Ectodermal cell (in vitro differentiated cells): ENCODE results near the gene NR2F1-AS1.

Experiments
- H3K27ac ChIP-seq: 2 replicates; pipeline ENCODE4 v1.7.0; 2013; ENCODE audit warnings: mild to moderate bottlenecking, low read depth, low read length; ENCODE audit not compliant: insufficient read depth, poor library complexity, severe bottlenecking
- H3K27me3 ChIP-seq: 2 replicates; pipeline ENCODE4 v1.7.0; 2013; ENCODE audit warnings: mild to moderate bottlenecking, low read length; ENCODE audit not compliant: insufficient read depth, control insufficient read depth, poor library complexity, severe bottlenecking
- H3K36me3 ChIP-seq: one replicate; pipeline ENCODE4 v1.7.0; 2013; ENCODE audit warnings: low read length; ENCODE audit not compliant: control insufficient read depth, insufficient read depth
- H3K4me1 ChIP-seq: one replicate; pipeline ENCODE4 v1.7.0; 2013; ENCODE audit warnings: low read length; ENCODE audit not compliant: control insufficient read depth, insufficient read depth
- H3K4me3 ChIP-seq: 2 replicates; pipeline ENCODE4 v1.7.0; 2013; ENCODE audit warnings: low read depth, low read length, control low read depth; ENCODE audit not compliant: insufficient read depth
- H3K9me3 ChIP-seq: 2 replicates; pipeline ENCODE4 v1.7.0; 2013; ENCODE audit warnings: mild to moderate bottlenecking, low read length, moderate library complexity; ENCODE audit not compliant: control insufficient read depth
- WGBS, 2 experiments: methylation state at CpG; one replicate each; pipeline ENCODE4 v1.1.7; 2013; ENCODE audit warnings: missing lambda C conversion rate in 2 of 2; 5-methylcytosine and 5-hydroxymethylcytosine counted together

NR2F1-AS1 gene

DNA sequence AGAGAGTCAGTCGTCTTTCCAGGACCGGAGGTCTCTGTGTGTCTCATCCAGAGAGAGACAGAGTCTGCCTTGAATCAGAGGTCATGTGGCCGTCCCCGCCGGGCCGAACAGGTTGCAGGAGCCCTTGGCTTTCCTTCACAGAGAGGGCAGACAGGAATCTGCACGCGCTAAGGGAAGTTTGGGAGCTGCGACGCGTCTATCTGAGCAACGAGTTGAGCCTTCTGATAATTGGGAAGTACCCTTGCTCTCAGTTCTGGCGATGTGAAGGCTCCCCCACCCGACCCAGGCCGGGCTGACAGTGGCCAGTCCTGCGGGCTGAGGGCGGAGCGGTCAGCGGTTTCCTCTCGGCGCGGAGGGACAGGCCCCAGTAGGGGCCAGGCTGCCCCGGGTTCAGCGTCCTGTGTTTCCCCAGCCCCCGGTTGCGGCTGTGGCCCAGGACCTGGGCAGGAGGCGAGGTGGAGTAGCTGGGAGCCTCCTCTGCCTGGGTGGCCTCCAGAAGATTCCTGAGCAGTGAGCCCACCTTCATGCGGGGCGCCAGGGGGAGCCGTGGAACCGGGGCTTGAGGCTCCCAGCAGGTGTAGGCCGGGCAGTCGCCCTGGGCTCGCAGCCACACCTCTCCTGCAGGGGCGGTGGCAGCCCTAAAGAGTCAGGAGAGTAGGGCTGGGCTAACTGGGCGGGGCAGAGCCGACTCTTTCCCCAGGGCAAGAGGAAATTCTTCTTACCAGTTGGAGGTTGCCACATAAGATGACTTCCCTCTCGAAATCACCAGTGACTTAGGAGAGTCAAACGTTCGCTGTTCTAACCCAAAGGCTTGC lies 15.9 kb upstream of the NR2F1-AS1 start:
- peaks cover 83% of the 10 kb centered on the region for H3K4me1 ChIP-seq
- H3K4me3 ChIP-seq, result peak overlapping the region; percentile 16
- 2% methylated on average over 40 of the region's 40 CpGs for WGBS, 2 experiments
- peaks cover 100% of the 10 kb centered on the region for H3K27me3 ChIP-seq
- H3K9me3 ChIP-seq, result no peaks in the 10 kb centered on the region
- no peak overlapping the region for H3K27ac ChIP-seq
- H3K36me3 ChIP-seq, result peaks cover 10% of the 10 kb centered on the region

DNA sequence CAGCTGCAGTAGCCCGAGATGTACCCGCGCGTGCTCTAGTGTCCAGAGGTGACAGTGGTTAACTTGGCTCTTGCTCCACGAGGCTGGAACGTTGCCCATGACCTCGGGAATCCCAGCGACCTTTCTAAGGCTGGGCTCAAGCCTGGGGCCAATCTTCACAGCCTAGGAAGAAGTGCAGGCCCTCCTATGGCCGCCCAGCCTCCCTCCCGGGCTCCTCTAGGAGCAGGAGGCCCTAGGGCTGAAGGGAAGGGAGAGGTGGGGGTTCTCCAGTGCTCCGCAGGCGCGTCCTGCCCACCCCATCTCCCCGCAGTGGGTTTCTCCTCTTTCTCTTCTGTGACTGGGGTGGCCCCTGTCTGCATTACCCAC lies 15.3 kb upstream of the NR2F1-AS1 start:
- peaks cover 100% of the 10 kb centered on the region for H3K27me3 ChIP-seq
- H3K27ac ChIP-seq, result no peak overlapping the region
- H3K9me3 ChIP-seq, result no peaks in the 10 kb centered on the region
- H3K4me1 ChIP-seq, result peaks cover 77% of the 10 kb centered on the region
- WGBS, 2 experiments, result 3% methylated on average over 14 of the region's 14 CpGs
- H3K36me3 ChIP-seq, result peaks cover 16% of the 10 kb centered on the region
- H3K4me3 ChIP-seq, result no peak overlapping the region

DNA sequence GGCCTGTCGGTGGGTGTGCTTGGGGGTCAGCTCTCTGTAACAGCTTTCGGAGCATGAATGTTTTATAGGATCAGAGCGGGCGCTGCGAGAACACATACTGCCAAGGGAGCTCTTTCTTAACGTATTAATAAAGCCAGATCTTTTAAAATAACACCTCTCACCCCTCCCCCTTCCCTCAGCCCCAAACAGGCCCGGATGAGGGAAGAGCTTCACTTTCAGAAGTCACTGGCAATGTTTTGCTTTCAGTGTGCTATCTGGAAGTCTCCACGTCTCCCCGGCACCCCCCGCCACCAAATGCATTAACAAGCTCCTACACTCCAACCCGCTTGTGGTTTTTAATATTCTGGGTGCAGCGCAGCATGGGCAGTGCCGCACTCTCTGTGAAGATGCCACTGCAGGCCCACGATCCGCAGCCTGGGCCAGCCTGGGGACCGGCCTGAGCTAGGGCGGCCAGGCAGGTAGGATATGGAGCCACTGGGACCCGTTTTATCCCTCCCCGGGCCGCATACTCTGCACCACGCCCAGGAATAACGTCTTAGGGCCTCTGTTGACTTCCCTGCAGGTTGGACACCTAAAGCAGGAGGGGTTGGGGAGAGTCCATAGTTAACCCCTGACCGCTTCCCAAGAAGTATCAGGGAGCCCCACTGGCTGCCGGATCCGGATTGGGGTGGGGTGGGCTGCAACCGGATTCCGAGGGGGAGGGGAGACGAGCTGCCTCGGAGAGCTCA lies 14.6 kb upstream of the NR2F1-AS1 start:
- no peak overlapping the region for H3K27ac ChIP-seq
- peaks cover 71% of the 10 kb centered on the region for H3K4me1 ChIP-seq
- 3 to 5% methylated on average over 29 of the region's 29 CpGs for WGBS, 2 experiments
- H3K4me3 ChIP-seq, result peak overlapping the region; percentile 2
- H3K9me3 ChIP-seq, result no peaks in the 10 kb centered on the region
- H3K36me3 ChIP-seq, result peaks cover 23% of the 10 kb centered on the region
- peaks cover 100% of the 10 kb centered on the region for H3K27me3 ChIP-seq

DNA sequence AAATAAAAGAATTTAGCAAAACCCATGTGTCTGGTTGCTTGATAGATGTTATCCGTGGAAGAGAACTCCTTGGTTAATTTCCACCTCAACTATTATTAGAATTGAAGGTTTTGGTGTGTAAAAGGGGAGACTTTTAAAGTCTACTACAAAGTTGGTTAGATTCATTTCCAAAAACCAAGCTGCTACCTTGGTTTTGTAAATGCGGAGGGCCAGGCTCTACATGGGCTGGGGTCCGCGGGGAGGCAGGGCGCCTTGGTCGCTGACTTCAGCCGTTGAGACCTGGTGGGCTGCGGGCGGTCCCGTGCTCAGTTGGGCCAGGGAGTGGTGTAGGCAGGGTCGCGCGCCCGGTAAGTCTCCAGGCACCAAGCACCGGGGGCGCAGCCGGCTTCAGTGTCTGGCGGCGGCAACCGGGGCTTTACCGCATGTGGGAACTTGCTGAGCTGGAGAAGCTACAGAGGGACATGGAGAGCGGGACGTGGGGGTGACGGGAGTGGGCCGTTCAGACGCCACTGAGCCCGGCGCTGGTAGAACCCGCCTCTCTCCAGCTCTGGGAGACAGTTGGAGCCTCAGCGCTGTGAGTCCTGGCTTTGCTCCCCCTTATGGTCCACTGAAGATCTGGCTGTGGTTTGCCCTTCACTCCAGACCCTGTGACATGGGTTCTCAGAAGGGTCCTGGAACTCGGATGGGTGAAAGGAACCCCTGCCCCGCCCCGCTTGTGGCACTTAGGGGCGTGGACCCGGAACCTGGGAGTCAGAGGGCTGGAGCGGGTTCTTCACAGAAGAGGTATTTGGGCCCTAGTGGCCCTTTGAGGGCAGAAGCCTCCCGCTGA lies 13.8 kb upstream of the NR2F1-AS1 start:
- Histone ChIP-seq H3K27ac (no peak overlapping the region), H3K9me3 (no peaks in the 10 kb centered on the region), H3K36me3 (peaks cover 31% of the 10 kb centered on the region), H3K4me1 (peaks cover 71% of the 10 kb centered on the region), H3K27me3 (peaks cover 100% of the 10 kb centered on the region), H3K4me3 (no peak overlapping the region)
- WGBS, 2 experiments, result 3 to 4% methylated on average over 36 of the region's 37 CpGs

DNA sequence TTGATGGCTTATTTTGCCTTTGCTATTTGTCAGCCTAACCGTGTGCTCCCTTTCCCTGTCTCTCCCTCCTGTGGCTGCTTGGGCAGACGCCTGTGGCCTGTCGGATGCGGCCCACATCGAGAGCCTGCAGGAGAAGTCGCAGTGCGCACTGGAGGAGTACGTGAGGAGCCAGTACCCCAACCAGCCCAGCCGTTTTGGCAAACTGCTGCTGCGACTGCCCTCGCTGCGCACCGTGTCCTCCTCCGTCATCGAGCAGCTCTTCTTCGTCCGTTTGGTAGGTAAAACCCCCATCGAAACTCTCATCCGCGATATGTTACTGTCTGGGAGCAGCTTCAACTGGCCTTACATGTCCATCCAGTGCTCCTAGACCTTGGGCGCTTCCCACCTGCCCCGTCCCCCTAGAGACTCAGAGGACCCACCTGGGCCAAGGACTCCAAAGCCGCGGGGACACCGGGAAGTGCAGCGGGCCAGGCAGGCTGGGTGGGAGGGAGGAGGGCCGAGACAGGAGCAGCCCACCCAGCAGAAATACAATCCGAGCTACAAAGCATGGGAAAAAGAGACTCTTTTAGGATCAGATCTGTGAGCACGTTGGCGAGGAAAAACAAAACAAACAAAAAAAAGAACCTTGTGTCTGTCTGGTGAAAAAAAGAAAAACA lies 12.6 kb upstream of the NR2F1-AS1 start:
- Histone ChIP-seq H3K9me3 (no peaks in the 10 kb centered on the region), H3K4me3 (no peak overlapping the region), H3K27ac (no peak overlapping the region), H3K36me3 (peaks cover 37% of the 10 kb centered on the region), H3K4me1 (peaks cover 63% of the 10 kb centered on the region), H3K27me3 (peaks cover 100% of the 10 kb centered on the region)
- WGBS, 2 experiments, result 11 to 12% methylated on average over 30 of the region's 30 CpGs

DNA sequence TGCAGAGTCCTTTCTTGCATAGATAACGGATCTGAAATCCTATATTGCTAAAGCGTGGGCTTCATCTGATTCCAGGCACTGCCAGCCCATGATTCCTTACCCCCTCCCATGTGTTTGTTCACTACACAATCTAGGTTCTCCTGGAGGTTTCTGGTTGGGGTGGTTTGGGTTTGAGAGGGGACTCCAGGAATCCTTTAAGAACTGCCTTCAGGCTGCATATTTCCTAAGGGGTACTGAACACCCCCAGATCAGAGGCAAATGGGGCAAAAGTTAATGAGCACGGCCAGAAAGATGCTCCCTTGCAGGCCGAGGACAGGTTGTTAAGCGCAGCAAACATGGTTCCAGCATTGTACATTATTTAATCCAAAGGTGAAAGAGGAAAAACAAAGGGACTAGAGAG lies 11.9 kb upstream of the NR2F1-AS1 start:
- Histone ChIP-seq H3K27ac (no peak overlapping the region), H3K36me3 (peaks cover 41% of the 10 kb centered on the region), H3K4me1 (peaks cover 56% of the 10 kb centered on the region), H3K27me3 (peaks cover 100% of the 10 kb centered on the region), H3K9me3 (no peaks in the 10 kb centered on the region), H3K4me3 (no peak overlapping the region)
- 33 to 36% methylated on average over 5 of the region's 5 CpGs for WGBS, 2 experiments

DNA sequence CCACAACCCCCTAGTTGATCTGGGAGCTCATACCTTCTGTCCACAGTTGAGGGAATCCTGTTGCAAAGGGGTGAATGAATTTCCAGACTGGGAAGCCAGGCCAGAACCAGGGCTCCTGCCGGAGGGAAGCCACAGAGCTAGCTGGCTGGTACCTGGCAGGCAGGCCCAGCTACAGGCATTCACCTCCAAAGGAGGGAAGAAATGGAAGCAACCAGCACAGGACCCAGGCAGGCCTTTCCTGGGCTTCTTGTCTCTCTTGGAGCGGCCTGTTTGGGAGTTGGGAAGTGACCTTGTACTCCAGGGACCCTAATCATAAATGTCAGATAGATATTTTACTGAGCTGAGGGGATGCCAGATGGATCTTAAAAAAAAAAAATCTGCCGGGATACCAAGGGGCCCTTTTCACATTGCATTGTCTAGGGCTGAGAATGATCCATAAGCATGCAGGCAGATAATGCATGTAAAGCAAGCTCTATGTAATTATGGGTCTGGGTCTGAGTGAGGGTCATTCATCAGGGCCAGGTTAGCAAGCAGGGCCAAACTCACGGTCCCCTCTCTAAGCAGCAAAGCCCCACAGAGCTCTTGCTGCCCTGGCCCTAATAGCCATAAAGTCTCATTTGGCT lies 10.4 kb upstream of the NR2F1-AS1 start:
- H3K9me3 ChIP-seq, result no peaks in the 10 kb centered on the region
- no peak overlapping the region for H3K27ac ChIP-seq
- peak overlapping the region; percentile 10 for H3K4me3 ChIP-seq
- 49 to 51% methylated on average over 4 of the region's 4 CpGs for WGBS, 2 experiments
- H3K36me3 ChIP-seq, result peaks cover 47% of the 10 kb centered on the region
- peaks cover 45% of the 10 kb centered on the region for H3K4me1 ChIP-seq
- H3K27me3 ChIP-seq, result peaks cover 100% of the 10 kb centered on the region

DNA sequence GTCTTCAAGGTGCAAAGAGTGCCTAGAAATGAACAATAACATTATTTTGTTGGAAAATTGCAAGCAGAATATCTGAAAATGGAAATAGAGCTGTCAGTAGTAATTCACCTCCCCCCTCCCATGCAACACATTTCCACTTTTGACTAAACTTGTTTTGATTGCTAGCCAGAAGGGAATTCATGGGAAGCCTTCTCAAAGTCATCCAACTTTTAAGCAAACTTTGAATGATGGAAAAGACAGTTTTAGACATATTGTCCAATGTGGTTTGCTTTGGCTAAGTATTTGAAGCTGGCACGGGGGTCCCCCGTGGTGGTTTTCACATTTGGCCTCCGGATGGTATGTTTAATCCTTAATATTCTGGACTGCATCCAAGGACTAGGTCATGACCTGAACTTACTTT lies 9.5 kb upstream of the NR2F1-AS1 start:
- no peak overlapping the region for H3K27ac ChIP-seq
- H3K4me1 ChIP-seq, result peaks cover 36% of the 10 kb centered on the region
- peaks cover 100% of the 10 kb centered on the region for H3K27me3 ChIP-seq
- no peaks in the 10 kb centered on the region for H3K9me3 ChIP-seq
- WGBS, 2 experiments, result 51 to 54% methylated on average over 3 of the region's 3 CpGs
- H3K4me3 ChIP-seq, result no peak overlapping the region
- H3K36me3 ChIP-seq, result peaks cover 47% of the 10 kb centered on the region

DNA sequence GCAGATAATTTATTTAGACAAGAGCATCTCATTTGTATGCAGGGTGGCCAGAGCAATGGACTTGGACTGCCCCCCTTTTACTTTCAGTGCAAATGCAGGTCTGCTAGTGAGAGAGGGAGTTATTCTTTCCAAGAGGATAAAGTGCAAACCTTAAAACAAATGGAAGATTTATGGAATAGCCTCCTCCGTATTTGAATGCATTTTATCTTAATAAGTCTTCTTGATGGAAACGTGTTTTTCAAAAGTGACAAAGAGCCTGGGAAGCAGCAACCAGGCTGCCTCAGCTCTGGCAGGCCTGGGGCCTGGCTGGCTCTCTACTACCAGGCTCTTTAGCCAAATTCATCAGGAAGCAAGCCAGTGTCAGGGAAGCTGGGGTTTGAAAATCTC lies 8.8 kb upstream of the NR2F1-AS1 start:
- WGBS, 2 experiments, result 33 to 36% methylated on average over 2 of the region's 2 CpGs
- no peak overlapping the region for H3K27ac ChIP-seq

More for the DNA sequence above, 8.8 kb upstream of the NR2F1-AS1 start:
- H3K4me1 ChIP-seq, result peaks cover 30% of the 10 kb centered on the region
- no peaks in the 10 kb centered on the region for H3K9me3 ChIP-seq
- H3K27me3 ChIP-seq, result peaks cover 98% of the 10 kb centered on the region
- peak overlapping the region; percentile 7 for H3K4me3 ChIP-seq
- peaks cover 46% of the 10 kb centered on the region for H3K36me3 ChIP-seq
